ENCODE data around the gene ARHGAP33. TPM values are rescaled to one million over a fixed set of nuclear protein-coding genes. Genes with fewer than 3 reads are reported as not detected.
"Not testable (repeated sequence)": the region's sequence is repeated elsewhere in the genome, so short reads cannot be mapped to it uniquely, and the experiment has no call there.

ARHGAP33 gene
- total and polyA plus RNA-seq, 2 of the 4 experiments (the other 2 are of a cell fraction): 0.72 to 11.9 TPM

GRCh38 chr19:35768082-35768421, 7.3 kb upstream of the ARHGAP33 start:
- Histone ChIP-seq H2BK5ac (ENCODE audit: low read depth, low read length, poor library complexity, severe bottlenecking) (no peak overlapping the region), H2BK20ac (ENCODE audit: low read depth, low read length) (no peak overlapping the region), H3K4ac (ENCODE audit: low read depth, low read length) (no peak overlapping the region), H3K9me1 (ENCODE audit: insufficient read depth, low read length) (no peaks in the 10 kb centered on the region), H3K4me2 (ENCODE audit: low read depth, low read length) (no peak overlapping the region), H3K23ac (ENCODE audit: low read depth, low read length) (no peak overlapping the region), H3K27ac (ENCODE audit: insufficient read depth, low read length) (no peak overlapping the region), H2AFZ (replicated peaks; ENCODE audit: low read length, poor library complexity) (no peak overlapping the region), H2BK120ac (ENCODE audit: low read depth, low read length) (no peak overlapping the region), H3K18ac (ENCODE audit: low read depth, low read length) (no peak overlapping the region), H3K4me3 (ENCODE audit: insufficient read depth, low read depth, low read length) (no peak overlapping the region), H3K9ac (ENCODE audit: low read depth, low read length) (no peak overlapping the region), H2AK5ac (ENCODE audit: low read depth, low read length) (no peak overlapping the region), H3K36me3 (ENCODE audit: control insufficient read depth, insufficient read depth, low read length) (peaks cover 20% of the 10 kb centered on the region), H4K8ac (ENCODE audit: low read depth in 2 of 2, low read length in 2 of 2) (no peak overlapping the region), H4K20me1 (ENCODE audit: insufficient read depth, low read length) (no peaks in the 10 kb centered on the region), H3K27me3 (ENCODE audit: control insufficient read depth, insufficient read depth, low read length) (no peaks in the 10 kb centered on the region), H3K14ac (replicated peaks; ENCODE audit: low read depth, low read length) (no peak overlapping the region), H4K91ac (ENCODE audit: insufficient read depth, low read depth, low read length) (no peak overlapping the region), H4K5ac (ENCODE audit: low read depth, low read length) (no peak overlapping the region), H3K79me1 (ENCODE audit: low read depth in 1 of 2, low read length in 2 of 2) (no peaks in the 10 kb centered on the region), H2BK15ac (ENCODE audit: low read depth, low read length) (no peak overlapping the region), H3K4me1 (ENCODE audit: control insufficient read depth, insufficient read depth, low read length) (no peaks in the 10 kb centered on the region), H3K56ac (ENCODE audit: extremely low read depth, insufficient read depth, low read length) (no peak overlapping the region), H2AK9ac (replicated peaks; ENCODE audit: low read depth, low read length, poor library complexity) (no peak overlapping the region), H3K9me3 (ENCODE audit: control insufficient read depth, insufficient read depth, low read length) (no peaks in the 10 kb centered on the region)
- in situ Hi-C loops (cut with MboI; ENCODE audit: low sequenced_read_pairs) (no loop called here), dilution Hi-C loops (cut with HindIII; ENCODE audit: low sequenced_read_pairs, unreplicated experiment) (no loop called here), intact Hi-C loops (cut with micrococcal nuclease) (no loop called here)
- peak; percentile 62 for TF ChIP-seq MAFK (IDR thresholded peaks at IDR 0.05; ENCODE audit: low read depth, low read length)
- TF ChIP-seq FOS (IDR thresholded peaks at IDR 0.05; ENCODE audit: low read depth, low read length): no peak
- TF ChIP-seq NFE2L2 (IDR thresholded peaks at IDR 0.05; ENCODE audit: low read depth, low read length): no peak
- CTCF ChIA-PET: no interaction called here
- DNase-seq (no peak), ATAC-seq (ENCODE audit: low read depth) (no peak)
- POLR2A ChIA-PET (ENCODE audit: unreplicated experiment): no interaction called here
- 70% methylated on average over 3 of the region's 15 CpGs; no CpG with 5 or more reads in 1 of the 2 experiments for WGBS, 2 experiments (ENCODE audit: extremely low coverage in 2 of 2, insufficient read length in 1 of 2)
- BruUV-seq (replicated peaks): no TSS peak

- H2AFZ ChIP-seq (replicated peaks; ENCODE audit: low read length, poor library complexity); H3K23ac ChIP-seq (ENCODE audit: low read depth, low read length); H4K8ac ChIP-seq (ENCODE audit: low read depth in 2 of 2, low read length in 2 of 2); H3K9me3 ChIP-seq (ENCODE audit: control insufficient read depth, insufficient read depth, low read length); DNase-seq; BruUV-seq (replicated peaks); H3K4ac ChIP-seq (ENCODE audit: low read depth, low read length); H2AK9ac ChIP-seq (replicated peaks; ENCODE audit: low read depth, low read length, poor library complexity); ATAC-seq (ENCODE audit: low read depth); H4K91ac ChIP-seq (ENCODE audit: insufficient read depth, low read depth, low read length); POLR2A ChIA-PET (ENCODE audit: unreplicated experiment); H3K14ac ChIP-seq (replicated peaks; ENCODE audit: low read depth, low read length); H3K9ac ChIP-seq (ENCODE audit: low read depth, low read length); H3K18ac ChIP-seq (ENCODE audit: low read depth, low read length); H3K27me3 ChIP-seq (ENCODE audit: control insufficient read depth, insufficient read depth, low read length); CTCF ChIA-PET; H3K27ac ChIP-seq (ENCODE audit: insufficient read depth, low read length); H2BK20ac ChIP-seq (ENCODE audit: low read depth, low read length); H2BK120ac ChIP-seq (ENCODE audit: low read depth, low read length); intact Hi-C loops (cut with micrococcal nuclease); H2AK5ac ChIP-seq (ENCODE audit: low read depth, low read length); H2BK5ac ChIP-seq (ENCODE audit: low read depth, low read length, poor library complexity, severe bottlenecking); H2BK15ac ChIP-seq (ENCODE audit: low read depth, low read length); H3K36me3 ChIP-seq (ENCODE audit: control insufficient read depth, insufficient read depth, low read length); H4K20me1 ChIP-seq (ENCODE audit: insufficient read depth, low read length); H3K56ac ChIP-seq (ENCODE audit: extremely low read depth, insufficient read depth, low read length); H3K9me1 ChIP-seq (ENCODE audit: insufficient read depth, low read length); H3K4me1 ChIP-seq (ENCODE audit: control insufficient read depth, insufficient read depth, low read length); H3K4me3 ChIP-seq (ENCODE audit: insufficient read depth, low read depth, low read length); dilution Hi-C loops (cut with HindIII; ENCODE audit: low sequenced_read_pairs, unreplicated experiment); H4K5ac ChIP-seq (ENCODE audit: low read depth, low read length); H3K4me2 ChIP-seq (ENCODE audit: low read depth, low read length); in situ Hi-C loops (cut with MboI; ENCODE audit: low sequenced_read_pairs): not testable (repeated sequence)
- peaks cover 7 to 17% of the 10 kb centered on the region in 2 experiments for H3K79me1 ChIP-seq (ENCODE audit: low read depth in 1 of 2, low read length in 2 of 2)
- 100% methylated on average over 2 of the region's 5 CpGs; no CpG with 5 or more reads in 1 of the 2 experiments for WGBS, 2 experiments (ENCODE audit: extremely low coverage in 2 of 2, insufficient read length in 1 of 2)
Observed at GRCh38 chr19:35772362-35772761, 3.0 kb upstream of the ARHGAP33 start.

Measured in IMR-90 (cell line).